ENCODE data around the gene LMF1. TPM values are rescaled to one million over a fixed set of nuclear protein-coding genes. Genes with fewer than 3 reads are reported as not detected.

The LMF1 gene
- total and polyA plus RNA-seq, 9 of the 15 experiments (the other 6 are each of a cell fraction or from before 2014, with no cell fraction given) = 0.11 to 1.6 (median 0.55) TPM; not detected in 1

- no peak overlapping the region for H2AFZ ChIP-seq (ENCODE audit: low read depth, low read length)
- H3K79me2 ChIP-seq (ENCODE audit: control insufficient read depth, insufficient read depth, low read length) = no peaks in the 10 kb centered on the region
- no peak overlapping the region for H3K27ac ChIP-seq (ENCODE audit: extremely low read depth, low read depth, low read length)
- no peak overlapping the region for H3K9ac ChIP-seq (ENCODE audit: insufficient read depth in 1 of 2, low read depth in 2 of 2, low read length in 2 of 2)
- ChIA-PET CTCF (ENCODE audit: low intra/inter-chr PET ratio) (no interaction called here), POLR2A (no interaction called here)
- WGBS (ENCODE audit: insufficient coverage, low coverage, missing lambda C conversion rate) = 7% methylated on average over 27 of the region's 35 CpGs
- FAIRE-seq (no peak), ATAC-seq (no peak), DNase-seq (ENCODE audit: extremely low read depth in 1 of 4, low spot score in 3 of 4) (peak in 1 of 4 experiments; percentile 36)
- H4K20me1 ChIP-seq (replicated peaks; ENCODE audit: control insufficient read depth, insufficient read depth, low read length) = no peaks in the 10 kb centered on the region
- intact Hi-C loops (cut with micrococcal nuclease) = no loop called here
- no TSS peak for BruUV-seq (replicated peaks)
- no peaks in the 10 kb centered on the region for H3K36me3 ChIP-seq (ENCODE audit: control insufficient read depth, insufficient read depth, low read length)
- peaks cover 36 to 62% of the 10 kb centered on the region in 2 experiments; a peak in 4 of 5 replicates for H3K27me3 ChIP-seq (ENCODE audit: control insufficient read depth in 2 of 2, insufficient read depth in 2 of 2, low read length in 2 of 2)
- TF ChIP-seq ZNF76 (CRISPR knock-in tag; IDR thresholded peaks at IDR 0.05; ENCODE audit: borderline replicate concordance) = no peak
- no peak for TF ChIP-seq ID3 (CRISPR knock-in tag; IDR thresholded peaks at IDR 0.05)
- no peak for TF ChIP-seq ID3 (tag; IDR thresholded peaks at IDR 0.05)
- no peak for TF ChIP-seq KLF6 (CRISPR knock-in tag; IDR thresholded peaks at IDR 0.05; ENCODE audit: borderline replicate concordance)
- TF ChIP-seq MED1 (CRISPR knock-in tag; IDR thresholded peaks at IDR 0.05; ENCODE audit: borderline replicate concordance) = no peak
- TF ChIP-seq SFPQ (IDR thresholded peaks at IDR 0.05; ENCODE audit: low read depth, low read length) = no peak
- H3K9me3 ChIP-seq (replicated peaks; ENCODE audit: control insufficient read depth, insufficient read depth, low read depth, low read length) = peaks cover 1% of the 10 kb centered on the region; the same call in 1 of the 2 replicates
- H3K4me1 ChIP-seq (replicated peaks in 1 of 2; ENCODE audit: control insufficient read depth in 2 of 2, insufficient read depth in 2 of 2, low read length in 2 of 2) = peaks cover 0 to 22% of the 10 kb centered on the region in 2 experiments; a peak in 3 of 5 replicates
- in situ Hi-C loops (cut with MboI) = no loop called here
- no peaks in the 10 kb centered on the region for H3K9me1 ChIP-seq (ENCODE audit: control insufficient read depth, insufficient read depth, low read length)
- no peak overlapping the region for H3K4me2 ChIP-seq (ENCODE audit: insufficient read depth, low read length)
- no peak overlapping the region for H3K4me3 ChIP-seq
Observed at GRCh38 chr16:832652-833336, 138.0 kb downstream of the LMF1 start.

All from K562 (cell line).